GM19035 (cell line): Measurements from ENCODE around the gene CKS1B.
"Not testable (repeated sequence)": the region's sequence is repeated elsewhere in the genome, so short reads cannot be mapped to it uniquely, and the experiment has no call there.

Experiments used
- ATAC-seq: cut with Tn5 transposase; IDR thresholded peaks from one replicate; pipeline ENCODE4 v1.9.1; 2021; ENCODE audit not compliant: unreplicated experiment

CKS1B gene

GRCh38 chr1:154983776-154984466 is 9.4 kb downstream of the CKS1B start:
- no peak for ATAC-seq

- ATAC-seq: not testable (repeated sequence)
Measured at GRCh38 chr1:154986736-154987135, 12.3 kb downstream of the CKS1B start.

- no peak for ATAC-seq
Measured at GRCh38 chr1:154987326-154987725, 12.8 kb downstream of the CKS1B start.

GRCh38 chr1:154988058-154988954 is 13.8 kb downstream of the CKS1B start:
- no peak for ATAC-seq

- no peak for ATAC-seq
Measured at GRCh38 chr1:154989195-154989860, 14.8 kb downstream of the CKS1B start.

GRCh38 chr1:154990276-154990675 is 15.8 kb downstream of the CKS1B start:
- no peak for ATAC-seq

- no peak for ATAC-seq
Measured at GRCh38 chr1:154992721-154993571, 18.5 kb downstream of the CKS1B start.

GRCh38 chr1:154993572-154994268 is 19.2 kb downstream of the CKS1B start, which contains the start of gene LENEP:
LENEP (plus strand) TSS chr1:154993586; CDS start chr1:154993608, 22 bp downstream.
- no peak for ATAC-seq

- ATAC-seq: no peak
Measured at GRCh38 chr1:154994269-154994587, 19.7 kb downstream of the CKS1B start.

GRCh38 chr1:154994591-154994990 is 20.1 kb downstream of the CKS1B start:
- ATAC-seq: no peak

GRCh38 chr1:154995301-154995983 is 21.0 kb downstream of the CKS1B start:
- ATAC-seq: not testable (repeated sequence)

- no peak for ATAC-seq
Measured at GRCh38 chr1:154996966-154997701, 22.7 kb downstream of the CKS1B start.

- no peak for ATAC-seq
Measured at GRCh38 chr1:154998201-154998780, 23.8 kb downstream of the CKS1B start.

- no peak for ATAC-seq
Measured at GRCh38 chr1:154998818-154999570, 24.5 kb downstream of the CKS1B start.

- no peak for ATAC-seq
Measured at GRCh38 chr1:154999571-155000410, 25.3 kb downstream of the CKS1B start.

- ATAC-seq: no peak
Measured at GRCh38 chr1:155000411-155000725, 25.9 kb downstream of the CKS1B start.
